IMR-90 (cell line): ENCODE data around the gene L1CAM.

Experiments used
- CHD1 ChIP-seq: IDR thresholded peaks from 2 replicates; pipeline ENCODE4 v1.6.1; 2012; ENCODE audit warnings: low read depth, low read length, improper control_type of control experiment
- POLR2A ChIP-seq: IDR thresholded peaks from 2 replicates; pipeline ENCODE4 v1.6.1; 2012; ENCODE audit warnings: mild to moderate bottlenecking, low read depth, low read length
- RCOR1 ChIP-seq: IDR thresholded peaks from 2 replicates; pipeline ENCODE4 v1.6.1; 2012; ENCODE audit warnings: mild to moderate bottlenecking, low read length, improper control_type of control experiment; ENCODE audit not compliant: insufficient replicate concordance
- TF ChIP-seq, protein P1 (sequence below): conservative IDR thresholded peaks from 2 replicates; pipeline ENCODE4 v1.5.1; 2012; ENCODE audit warnings: mild to moderate bottlenecking, low read depth, low read length, improper control_type of control experiment

- TF ChIP-seq CHD1 (no peak), POLR2A (no peak), RCOR1 (no peak)
- TF ChIP-seq, protein P1, sequence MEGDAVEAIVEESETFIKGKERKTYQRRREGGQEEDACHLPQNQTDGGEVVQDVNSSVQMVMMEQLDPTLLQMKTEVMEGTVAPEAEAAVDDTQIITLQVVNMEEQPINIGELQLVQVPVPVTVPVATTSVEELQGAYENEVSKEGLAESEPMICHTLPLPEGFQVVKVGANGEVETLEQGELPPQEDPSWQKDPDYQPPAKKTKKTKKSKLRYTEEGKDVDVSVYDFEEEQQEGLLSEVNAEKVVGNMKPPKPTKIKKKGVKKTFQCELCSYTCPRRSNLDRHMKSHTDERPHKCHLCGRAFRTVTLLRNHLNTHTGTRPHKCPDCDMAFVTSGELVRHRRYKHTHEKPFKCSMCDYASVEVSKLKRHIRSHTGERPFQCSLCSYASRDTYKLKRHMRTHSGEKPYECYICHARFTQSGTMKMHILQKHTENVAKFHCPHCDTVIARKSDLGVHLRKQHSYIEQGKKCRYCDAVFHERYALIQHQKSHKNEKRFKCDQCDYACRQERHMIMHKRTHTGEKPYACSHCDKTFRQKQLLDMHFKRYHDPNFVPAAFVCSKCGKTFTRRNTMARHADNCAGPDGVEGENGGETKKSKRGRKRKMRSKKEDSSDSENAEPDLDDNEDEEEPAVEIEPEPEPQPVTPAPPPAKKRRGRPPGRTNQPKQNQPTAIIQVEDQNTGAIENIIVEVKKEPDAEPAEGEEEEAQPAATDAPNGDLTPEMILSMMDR = no peak
These were observed 11.4 kb downstream of the L1CAM start for GRCh38 chrX:153874366-153875125.
